Fibroblast of lung (primary cell): ENCODE results near the gene BATF.

Experiments
- CTCF ChIP-seq, 2 donors: IDR thresholded peaks in 1 of 2; conservative IDR thresholded peaks in 1 of 2; 1 replicate in 1 of 2; 2 replicates in 1 of 2; pipeline ENCODE4 v1.5.1; 2011 to 2012; ENCODE audit warnings: low read length in 2 of 2, control low read depth in 1 of 2, inconsistent platforms in 1 of 2, low read depth in 1 of 2, mild to moderate bottlenecking in 1 of 2
- EZH2 ChIP-seq: IDR thresholded peaks from 2 replicates; pipeline ENCODE4 v1.5.1; 2012; ENCODE audit warnings: low read length, control low read depth, mild to moderate bottlenecking; ENCODE audit errors: missing control alignments

GRCh38 chr14:75482366-75482765, 39.9 kb upstream of the BATF start:
- TF ChIP-seq CTCF (conservative IDR thresholded peaks at IDR 0.05 in 1 of 2, IDR thresholded peaks at IDR 0.05 in 1 of 2; ENCODE audit: low read depth in 1 of 2, low read length in 2 of 2) (no peak), EZH2 (no peak)
